Colonic mucosa (tissue), 4 donors: ENCODE results near the gene EPGN. TPM values are rescaled to one million over a fixed set of nuclear protein-coding genes. Genes with fewer than 3 reads are reported as not detected.
"Not testable (repeated sequence)": the region's sequence is repeated elsewhere in the genome, so short reads cannot be mapped to it uniquely, and the experiment has no call there.

ENCODE experiments used
- DNase-seq: peaks from one replicate; pipeline ENCODE4 v3.0.0-alpha.2; 2020
- H3K27ac ChIP-seq: fragments of 200-600 bp; one replicate; pipeline ENCODE4 v1.8.0; 2021
- H3K27me3 ChIP-seq: fragments of 200-600 bp; one replicate; pipeline ENCODE4 v1.8.0; 2021
- H3K36me3 ChIP-seq: fragments of 200-600 bp; one replicate; pipeline ENCODE4 v1.8.0; 2021
- H3K4me1 ChIP-seq: fragments of 200-600 bp; one replicate; pipeline ENCODE4 v1.8.0; 2021; ENCODE audit warnings: mild to moderate bottlenecking
- H3K4me3 ChIP-seq: fragments of 200-600 bp; one replicate; pipeline ENCODE4 v1.8.0; 2021
- H3K9ac ChIP-seq, 2 donors: one replicate each; pipeline ENCODE4 v1.7.0; 2013; ENCODE audit warnings: control low read depth in 2 of 2, low read depth in 2 of 2, low read length in 2 of 2
- H3K9me3 ChIP-seq: fragments of 200-600 bp; one replicate; pipeline ENCODE4 v1.8.0; 2021
- CTCF ChIP-seq: fragments of 200-600 bp; IDR thresholded peaks from one replicate; pipeline ENCODE4 v1.8.0; 2022; ENCODE audit warnings: antibody characterized with exemption, mild to moderate bottlenecking
- intact Hi-C: fragments of 100-400 bp; cut with DNase I; formaldehyde crosslinking; loops from one replicate; pipeline ENCODE4 v1.14.1; 2022
- total RNA-seq, 2 donors: library from RNA; stranded (reverse); fragmentation: NEBNext Ultra II Directional in 1 of 2; extraction: Animal tissue kit (Norgen Biotek cat#: 25700) in 1 of 2; gene quantifications; one replicate each; pipeline ENCODE4 v1.2.1, GENCODE V29; 2021
- donor health status: healthy.
- donor health status: DM: no; HTN: no; CAD: no.
- donor health status: DM: no; HTN: no; CAD: no.

Gene EPGN
- total RNA-seq, 2 donors from 2014 or later: not detected

- no peaks in the 10 kb centered on the region for H3K27me3 ChIP-seq
- no peak for DNase-seq
- intact Hi-C loops: no loop called here
- no peaks in the 10 kb centered on the region for H3K36me3 ChIP-seq
- no peak overlapping the region for H3K27ac ChIP-seq
- no peak overlapping the region for H3K4me3 ChIP-seq
- no peak for TF ChIP-seq CTCF
- no peaks in the 10 kb centered on the region for H3K9me3 ChIP-seq
- H3K9ac ChIP-seq: no peak overlapping the region
- no peaks in the 10 kb centered on the region for H3K4me1 ChIP-seq
Measured at GRCh38 chr4:74331944-74332343, 23.7 kb downstream of the EPGN start.

GRCh38 chr4:74334636-74335035 is 26.4 kb downstream of the EPGN start:
- Histone ChIP-seq H3K9ac (no peak overlapping the region), H3K4me3 (no peak overlapping the region), H3K36me3 (no peaks in the 10 kb centered on the region), H3K4me1 (no peaks in the 10 kb centered on the region), H3K27me3 (no peaks in the 10 kb centered on the region), H3K9me3 (no peaks in the 10 kb centered on the region), H3K27ac (no peak overlapping the region)
- intact Hi-C loops: no loop called here
- no peak for DNase-seq
- TF ChIP-seq CTCF: no peak

GRCh38 chr4:74335341-74336021 is 27.2 kb downstream of the EPGN start:
- Histone ChIP-seq H3K4me3 (no peak overlapping the region), H3K27ac (no peak overlapping the region), H3K4me1 (no peaks in the 10 kb centered on the region), H3K9me3 (no peaks in the 10 kb centered on the region), H3K9ac (no peak overlapping the region), H3K27me3 (no peaks in the 10 kb centered on the region), H3K36me3 (no peaks in the 10 kb centered on the region)
- TF ChIP-seq CTCF: no peak
- no peak for DNase-seq
- intact Hi-C loops: no loop called here

GRCh38 chr4:74338792-74339333 is 30.6 kb downstream of the EPGN start:
- TF ChIP-seq CTCF: no peak
- no peaks in the 10 kb centered on the region for H3K9me3 ChIP-seq
- H3K27ac ChIP-seq: no peak overlapping the region
- no peak overlapping the region for H3K9ac ChIP-seq
- no peaks in the 10 kb centered on the region for H3K27me3 ChIP-seq
- DNase-seq: no peak
- intact Hi-C loops: no loop called here
- no peaks in the 10 kb centered on the region for H3K4me1 ChIP-seq
- H3K4me3 ChIP-seq: no peak overlapping the region
- H3K36me3 ChIP-seq: no peaks in the 10 kb centered on the region

- no peaks in the 10 kb centered on the region for H3K36me3 ChIP-seq
- H3K9me3 ChIP-seq: no peaks in the 10 kb centered on the region
- no peak overlapping the region for H3K9ac ChIP-seq
- intact Hi-C loops: no loop called here
- DNase-seq: no peak
- H3K27ac ChIP-seq: no peak overlapping the region
- no peaks in the 10 kb centered on the region for H3K4me1 ChIP-seq
- H3K27me3 ChIP-seq: no peaks in the 10 kb centered on the region
- H3K4me3 ChIP-seq: no peak overlapping the region
- TF ChIP-seq CTCF: no peak
Measured at GRCh38 chr4:74339501-74339900, 31.2 kb downstream of the EPGN start.

- intact Hi-C loops, H3K4me1 ChIP-seq, H3K27ac ChIP-seq, H3K27me3 ChIP-seq, H3K9ac ChIP-seq, H3K9me3 ChIP-seq, H3K36me3 ChIP-seq, DNase-seq, H3K4me3 ChIP-seq: not testable (repeated sequence)
Measured at GRCh38 chr4:74340421-74340820, 32.2 kb downstream of the EPGN start.
